Colon (tissue), 2 donors: ENCODE results near the gene KCTD17.
"Not testable (repeated sequence)": the region's sequence is repeated elsewhere in the genome, so short reads cannot be mapped to it uniquely, and the experiment has no call there.

ENCODE experiments used
- FAIRE-seq: peaks from 2 replicates; lab custom pipeline; 2012; peaks lifted over from hg19 to GRCh38; lab: Jason Lieb, UNC
- donor health status: control.
- donor health status: control.

The KCTD17 gene

DNA sequence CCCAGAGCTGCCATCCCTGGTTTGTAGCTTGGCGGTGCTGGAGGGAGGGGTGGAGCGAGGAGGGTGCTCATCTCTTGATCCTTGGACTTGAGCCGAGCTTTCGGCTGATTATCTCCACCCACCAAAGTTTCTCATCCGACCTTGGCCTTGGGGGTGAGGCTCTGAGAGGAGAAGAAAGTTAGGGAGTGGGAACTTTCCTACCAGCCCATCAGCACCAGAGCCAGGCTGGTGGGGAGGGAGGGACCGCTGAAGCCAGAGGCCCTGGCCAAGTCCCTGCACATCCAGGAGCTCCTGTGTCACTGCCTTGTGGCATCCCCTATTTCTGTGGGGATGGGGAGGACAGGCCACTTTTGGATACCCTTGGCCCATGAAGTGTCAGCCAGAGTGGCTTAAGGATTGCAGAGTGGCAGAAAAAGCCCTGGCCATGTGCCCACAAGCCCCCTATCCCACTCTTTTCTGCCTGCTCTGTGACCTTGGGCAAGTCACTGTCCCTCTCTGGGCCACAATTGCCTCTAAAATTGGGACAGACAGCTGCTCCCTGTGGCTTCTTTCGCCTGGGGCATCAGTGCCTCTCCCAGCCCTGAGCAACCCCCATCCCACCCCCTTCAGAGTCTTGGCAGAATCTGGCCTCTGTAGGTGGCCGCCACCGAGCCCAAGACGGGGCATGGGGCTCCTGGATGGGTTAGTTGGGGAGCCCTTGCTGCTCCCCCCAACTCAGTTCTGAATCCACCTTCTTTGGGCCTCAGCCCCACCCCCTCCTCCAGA lies 10.3 kb downstream of the KCTD17 start:
- no peak for FAIRE-seq

DNA sequence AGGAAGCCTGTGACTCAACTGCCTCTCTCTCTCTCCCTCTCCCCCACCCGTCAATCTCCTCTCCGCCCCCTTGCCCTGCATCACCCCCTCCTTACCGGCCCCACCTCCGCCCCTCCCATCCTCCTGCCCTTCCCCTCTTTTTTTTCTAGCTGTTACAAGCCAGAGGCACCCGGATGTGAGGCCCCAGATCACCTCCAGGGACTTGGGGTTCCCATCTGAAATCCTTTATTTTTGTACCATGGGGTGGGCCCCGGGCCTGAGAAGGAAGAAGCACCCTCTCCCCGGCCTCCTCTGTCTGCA lies 10.8 kb downstream of the KCTD17 start:
- FAIRE-seq, result no peak

DNA sequence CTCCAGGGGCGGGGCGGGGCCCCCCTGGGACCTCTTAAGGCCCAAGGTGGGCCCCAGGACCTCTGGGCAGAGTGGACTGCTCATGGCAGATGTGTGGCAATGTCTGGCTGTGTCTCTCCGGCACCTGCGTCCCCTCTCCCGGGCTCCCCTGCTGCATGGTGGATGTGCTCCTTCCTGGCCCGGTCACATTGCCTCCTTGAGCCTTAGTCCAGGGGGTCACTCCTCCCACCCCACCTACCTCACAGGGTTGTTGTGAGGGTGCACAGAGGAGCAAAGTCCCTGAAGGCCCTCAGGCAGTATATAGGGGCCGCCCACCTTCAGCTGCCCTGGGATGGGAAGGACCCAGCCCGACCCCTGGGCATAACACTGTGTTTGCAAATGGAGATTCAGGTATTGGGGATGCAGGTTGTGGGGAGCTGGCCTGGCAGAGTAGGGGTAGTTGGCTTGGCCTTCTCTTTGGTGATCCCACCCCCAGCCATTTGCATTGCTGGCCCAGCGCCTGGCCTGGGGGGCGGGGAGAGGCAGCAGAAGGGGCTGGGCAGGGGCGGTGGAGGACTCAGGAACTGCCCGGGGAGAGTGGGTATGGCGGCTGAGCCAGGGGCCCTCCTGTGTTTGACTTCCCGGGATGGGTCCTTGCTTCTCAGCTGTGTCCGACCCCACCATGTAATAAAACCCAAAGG lies 11.3 kb downstream of the KCTD17 start:
- no peak for FAIRE-seq

DNA sequence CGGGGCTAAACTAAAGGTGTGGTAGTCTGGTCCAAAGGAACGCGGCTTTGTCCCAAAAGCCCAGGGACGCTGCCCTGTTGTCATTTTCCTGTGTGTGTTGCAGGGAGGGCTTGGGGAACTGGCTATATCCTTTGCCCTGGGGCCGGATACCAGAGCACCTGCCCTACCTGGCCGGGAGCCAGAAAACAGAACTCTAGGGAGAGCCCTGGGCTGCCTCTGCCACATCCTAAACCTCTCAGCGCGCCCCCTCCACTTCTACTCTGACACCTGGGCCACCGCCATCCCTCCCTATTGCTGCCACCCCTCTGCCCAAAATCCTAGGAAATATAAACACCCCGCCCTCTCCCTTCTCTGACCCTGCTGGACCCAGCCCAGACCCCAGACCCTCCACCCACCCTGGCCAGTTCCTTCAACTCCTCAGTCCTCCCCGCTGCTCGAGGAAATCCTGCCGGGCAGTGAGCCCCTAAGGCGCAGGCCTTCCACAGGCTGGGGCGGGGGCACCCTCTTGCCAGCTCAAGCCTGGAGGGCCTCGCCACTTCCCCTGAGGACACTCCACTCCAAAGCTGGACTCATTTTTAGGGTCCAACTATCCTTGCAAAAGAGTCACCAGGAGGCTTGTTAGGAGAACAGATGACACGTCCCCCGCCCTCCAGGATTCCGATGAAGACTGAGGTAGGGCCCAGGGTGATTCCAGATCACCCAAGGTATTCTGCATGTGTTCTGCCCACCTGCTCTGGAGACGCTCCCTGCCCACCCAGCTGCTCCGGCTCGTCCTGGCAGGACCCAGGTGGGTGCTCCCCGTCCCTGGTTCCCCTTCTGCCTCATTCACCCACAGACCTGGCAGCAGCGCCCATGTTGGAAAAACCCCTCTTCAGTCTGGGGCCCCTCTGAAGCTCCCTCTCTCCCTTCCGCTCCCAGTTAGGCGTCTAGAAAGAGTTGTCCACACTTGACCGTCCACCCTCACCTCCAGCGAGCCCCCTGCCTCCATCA lies 12.2 kb downstream of the KCTD17 start:
- FAIRE-seq, result no peak

DNA sequence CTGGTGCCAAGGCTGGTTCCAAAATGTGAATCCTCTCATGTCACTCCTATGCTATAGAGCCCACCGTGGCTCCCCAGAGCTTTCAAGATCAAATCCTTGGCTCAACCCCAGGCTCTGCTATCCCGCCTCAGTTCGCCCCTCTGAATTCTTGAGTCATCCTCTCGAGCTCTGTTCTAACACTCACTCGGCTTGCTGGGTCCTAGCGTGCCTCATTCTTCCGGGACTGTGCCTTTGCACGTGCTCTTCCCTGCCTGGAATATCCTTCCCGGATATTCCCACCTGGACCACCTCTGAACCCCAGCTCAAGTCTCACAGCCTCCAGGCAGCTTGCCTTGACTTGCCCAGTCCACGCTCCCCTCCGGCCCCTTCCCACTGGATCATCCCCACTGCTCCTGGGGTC lies 13.0 kb downstream of the KCTD17 start:
- no peak for FAIRE-seq

DNA sequence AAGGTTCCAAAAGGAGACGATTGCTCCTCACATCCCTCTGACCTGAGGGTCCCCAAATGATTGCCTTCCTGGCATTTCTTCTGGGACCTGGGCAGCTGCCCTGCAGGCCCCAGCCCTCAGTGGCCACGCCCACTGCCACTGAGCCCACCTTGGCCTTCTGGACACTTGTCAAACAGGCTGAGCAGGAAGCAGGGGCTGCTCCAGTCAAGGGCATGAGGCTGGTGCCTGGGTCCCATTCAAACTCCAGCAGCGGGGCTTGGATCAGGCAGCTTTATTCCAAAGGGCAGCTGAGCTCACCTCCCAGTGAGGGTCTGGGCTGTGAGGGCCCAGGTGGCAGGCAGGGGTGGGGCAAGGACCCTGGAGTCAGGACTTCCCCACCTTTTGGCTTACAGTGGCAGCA lies 13.6 kb downstream of the KCTD17 start:
- FAIRE-seq, result no peak

DNA sequence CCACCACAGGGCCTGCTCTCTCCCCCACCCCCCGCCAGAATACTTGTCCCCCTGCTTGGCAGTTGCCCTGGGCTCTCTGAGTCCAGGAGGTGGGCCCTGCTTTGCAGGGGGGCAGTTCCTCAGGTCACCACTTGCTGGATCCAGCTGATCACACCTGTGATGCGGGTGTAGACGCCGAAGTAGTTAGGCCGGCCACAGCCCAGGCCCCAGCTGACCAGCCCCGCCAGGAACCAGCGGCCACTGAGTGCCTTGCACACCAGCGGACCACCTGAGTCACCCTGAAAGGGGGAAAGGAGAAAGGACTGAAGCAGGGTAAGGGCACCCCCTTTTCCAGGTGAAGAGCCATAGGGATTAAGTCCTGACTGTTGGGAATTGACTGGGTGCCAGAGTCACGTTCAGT lies 14.4 kb downstream of the KCTD17 start:
- FAIRE-seq, result no peak

DNA sequence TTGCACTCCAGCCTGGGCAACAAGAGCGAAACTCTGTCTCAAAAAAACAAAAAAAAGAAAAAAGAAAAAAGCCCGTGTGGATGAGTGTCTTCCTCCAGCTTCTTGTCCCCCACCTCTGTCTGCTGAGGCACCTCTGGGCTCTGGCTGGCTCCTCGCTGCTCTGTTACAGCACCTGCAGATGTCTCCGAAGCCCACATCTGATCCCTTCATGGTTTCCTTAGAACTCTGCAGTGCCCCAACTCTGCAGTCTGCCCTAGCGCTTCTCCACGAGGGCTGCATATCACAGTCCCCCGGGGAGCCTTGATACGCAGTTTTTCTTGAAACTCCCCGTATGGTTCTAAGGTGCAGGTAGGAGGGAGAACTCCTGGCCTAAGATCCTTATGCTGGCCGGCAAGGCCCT lies 15.9 kb downstream of the KCTD17 start:
- FAIRE-seq, result no peak

DNA sequence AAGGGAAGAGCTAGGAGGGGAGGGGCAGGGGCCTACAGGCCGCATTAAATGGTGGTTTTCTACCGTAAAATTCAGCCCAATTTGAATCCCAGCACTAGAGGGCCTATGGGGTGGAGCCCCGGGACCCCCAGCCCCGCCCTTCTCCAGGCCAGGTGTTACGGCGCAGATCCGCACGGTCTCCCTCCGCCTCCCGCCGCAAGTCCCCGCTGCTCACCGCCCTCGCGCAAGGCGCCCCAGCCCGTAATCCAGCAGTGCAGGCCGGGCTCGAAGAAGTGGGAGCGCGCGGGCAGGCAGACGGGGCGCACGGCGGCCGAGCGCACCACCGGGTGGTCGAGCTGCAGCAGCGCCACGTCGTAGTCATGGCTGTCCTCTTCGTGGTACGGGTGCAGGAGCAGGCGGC lies 17.3 kb downstream of the KCTD17 start:
- no peak for FAIRE-seq

DNA sequence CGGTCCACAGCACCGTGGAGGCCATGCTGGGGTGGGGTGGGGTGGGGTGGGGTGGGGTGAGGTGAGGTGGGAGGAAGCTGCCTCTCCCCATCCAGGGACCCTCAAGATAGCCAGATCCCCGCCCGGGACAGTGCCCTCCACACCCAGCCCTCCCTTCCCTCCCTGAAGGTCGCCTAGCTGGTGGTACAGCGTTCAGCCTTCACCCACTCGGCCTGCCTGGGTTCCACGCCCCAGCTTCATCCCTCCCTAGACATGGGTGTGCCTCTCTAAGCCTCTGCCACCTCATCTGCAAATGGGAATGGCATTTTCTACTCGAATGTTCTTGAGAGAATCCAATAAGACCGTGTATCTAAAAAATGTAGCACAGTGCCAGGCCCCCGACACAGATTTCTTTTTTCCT lies 17.8 kb downstream of the KCTD17 start:
- no peak for FAIRE-seq

DNA sequence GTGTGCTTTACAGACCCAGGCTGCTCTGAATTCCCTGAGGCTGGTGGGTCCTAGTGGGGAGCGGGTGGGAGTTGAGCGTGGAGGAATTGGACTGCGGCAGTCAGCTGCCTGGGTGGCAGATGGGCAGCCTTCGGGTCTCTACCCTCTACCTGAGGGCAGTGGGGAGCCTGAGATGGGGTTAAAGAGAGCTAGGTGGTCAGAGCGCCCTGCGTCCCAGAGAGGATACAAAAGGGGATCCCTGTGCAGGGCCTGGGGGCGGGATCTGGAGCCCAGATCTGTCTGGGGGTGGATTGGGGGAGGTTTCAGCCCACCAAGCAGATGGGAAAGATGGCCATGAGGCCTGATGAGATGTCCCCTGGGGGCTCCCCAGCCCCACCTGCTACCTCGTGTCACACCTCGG lies 18.2 kb downstream of the KCTD17 start:
- FAIRE-seq, result no peak

DNA sequence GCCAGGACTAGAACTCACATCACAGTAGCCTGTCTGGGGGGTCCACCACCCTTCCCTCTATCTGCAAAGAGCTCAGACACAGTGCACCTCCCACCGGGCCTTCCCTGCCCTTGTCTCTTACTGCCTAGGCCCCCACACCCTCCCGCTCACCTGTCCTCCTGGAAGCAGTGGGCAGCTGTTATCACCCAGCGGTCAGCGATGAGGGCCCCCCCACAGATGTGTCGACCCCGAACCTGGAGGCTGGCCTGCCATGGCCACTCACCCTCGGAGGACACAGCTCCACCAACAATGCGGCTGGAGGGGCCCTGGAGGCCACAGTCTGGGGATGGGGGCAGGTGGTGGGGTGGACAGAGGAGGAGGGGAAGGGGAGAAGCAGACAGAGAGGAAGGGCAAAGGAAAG lies 18.8 kb downstream of the KCTD17 start:
- no peak for FAIRE-seq

DNA sequence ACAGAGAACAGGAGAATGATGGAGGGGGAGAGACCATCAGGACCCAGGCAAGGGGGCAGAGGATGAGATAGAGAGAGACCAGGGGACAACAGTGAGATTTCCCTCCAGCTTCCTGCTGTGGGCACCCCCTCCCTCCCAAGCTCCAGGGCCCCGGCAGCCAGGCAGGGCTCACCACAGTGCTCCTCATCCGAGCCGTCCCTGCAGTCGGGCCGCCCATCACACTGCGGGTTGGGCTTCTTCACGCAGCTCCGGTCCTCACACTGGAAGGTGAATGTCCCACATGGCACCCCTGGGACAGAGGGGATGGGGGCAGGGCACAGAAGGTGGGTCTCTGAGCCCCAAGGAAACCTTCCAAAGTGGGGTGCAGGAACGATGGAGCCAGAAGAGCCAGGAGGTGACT lies 19.2 kb downstream of the KCTD17 start:
- no peak for FAIRE-seq

DNA sequence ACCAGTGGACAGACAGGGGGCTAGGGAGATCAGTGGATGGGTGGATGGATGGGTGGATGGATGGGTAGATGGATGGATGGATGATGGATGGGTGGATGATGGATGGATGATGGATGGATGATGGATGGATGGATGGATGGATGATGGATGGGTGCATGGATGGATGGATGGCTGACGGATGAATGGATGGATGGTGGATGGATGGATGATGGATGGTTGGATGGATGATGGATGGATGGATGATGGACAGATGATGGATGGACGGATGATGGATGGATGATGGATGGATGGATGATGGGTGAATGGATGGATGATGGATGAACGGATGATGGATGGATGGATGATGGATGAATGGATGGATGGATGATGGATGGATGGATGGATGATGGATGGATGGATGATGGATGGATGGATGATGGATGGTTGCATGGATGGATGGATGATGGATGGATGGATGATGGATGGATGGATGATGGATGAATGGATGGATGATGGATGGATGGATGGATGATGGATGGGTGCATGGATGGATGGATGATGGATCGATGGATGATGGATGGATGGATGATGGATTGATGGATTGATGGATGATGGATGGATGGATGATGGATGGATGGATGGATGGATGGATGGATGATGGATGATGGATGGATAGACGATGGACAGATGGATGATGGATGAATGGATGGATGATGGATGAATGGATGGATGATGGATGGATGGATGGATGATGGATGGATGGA lies 20.5 kb downstream of the KCTD17 start:
- FAIRE-seq, result not testable (repeated sequence)

DNA sequence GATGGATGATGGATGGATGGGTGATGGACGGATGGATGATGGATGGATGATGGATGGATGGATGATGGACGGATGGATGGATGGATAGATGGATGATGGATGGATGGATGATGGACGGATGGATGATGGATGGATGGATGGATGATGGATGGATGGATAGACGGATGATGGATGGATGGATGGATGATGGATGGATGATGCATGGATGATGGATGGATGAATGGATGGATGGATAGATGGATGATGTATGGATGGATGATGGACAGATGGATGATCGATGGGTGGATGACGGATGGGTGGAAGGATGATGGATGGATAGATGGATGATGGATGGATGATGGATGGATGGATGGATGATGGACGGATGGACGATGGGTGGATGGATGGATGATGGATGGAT lies 21.1 kb downstream of the KCTD17 start:
- no peak for FAIRE-seq

DNA sequence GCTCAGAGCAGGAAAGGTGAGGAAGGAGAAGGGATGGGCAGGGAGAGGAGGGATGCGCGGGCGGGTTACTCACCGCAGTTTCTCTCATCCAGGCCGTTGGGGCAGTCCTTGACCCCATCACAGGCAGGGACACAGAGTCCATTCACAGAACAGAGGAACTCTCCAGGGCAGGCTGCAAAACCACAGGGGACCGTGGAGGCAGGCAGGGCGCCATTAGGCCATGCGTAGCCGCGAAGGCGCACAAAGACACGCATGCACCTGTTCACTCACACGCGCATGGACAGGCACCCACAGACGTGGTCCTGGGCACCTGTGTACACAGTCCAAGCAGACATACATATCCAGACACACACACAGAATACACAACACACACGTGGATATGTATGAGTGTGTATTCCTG lies 23.0 kb downstream of the KCTD17 start:
- FAIRE-seq, result no peak

DNA sequence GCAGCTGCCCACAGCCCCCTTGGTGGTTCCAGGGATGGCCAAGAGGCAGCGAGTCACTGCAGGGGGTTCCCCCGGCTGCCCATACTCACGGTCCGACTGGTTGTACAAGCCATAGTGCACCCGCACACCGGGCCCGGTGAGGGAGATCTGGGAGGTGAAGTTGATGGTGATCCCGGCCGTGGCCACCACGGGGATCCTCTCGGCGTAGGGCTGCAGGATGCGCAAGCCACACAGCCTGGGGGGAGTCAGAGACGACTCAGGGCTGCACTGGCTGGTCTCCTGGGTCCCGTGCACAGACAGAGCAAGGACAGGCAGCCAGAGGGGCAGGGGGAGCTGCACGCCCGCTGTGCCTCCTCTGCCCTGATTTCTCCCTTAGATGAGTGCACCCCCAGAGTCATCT lies 23.5 kb downstream of the KCTD17 start:
- no peak for FAIRE-seq

DNA sequence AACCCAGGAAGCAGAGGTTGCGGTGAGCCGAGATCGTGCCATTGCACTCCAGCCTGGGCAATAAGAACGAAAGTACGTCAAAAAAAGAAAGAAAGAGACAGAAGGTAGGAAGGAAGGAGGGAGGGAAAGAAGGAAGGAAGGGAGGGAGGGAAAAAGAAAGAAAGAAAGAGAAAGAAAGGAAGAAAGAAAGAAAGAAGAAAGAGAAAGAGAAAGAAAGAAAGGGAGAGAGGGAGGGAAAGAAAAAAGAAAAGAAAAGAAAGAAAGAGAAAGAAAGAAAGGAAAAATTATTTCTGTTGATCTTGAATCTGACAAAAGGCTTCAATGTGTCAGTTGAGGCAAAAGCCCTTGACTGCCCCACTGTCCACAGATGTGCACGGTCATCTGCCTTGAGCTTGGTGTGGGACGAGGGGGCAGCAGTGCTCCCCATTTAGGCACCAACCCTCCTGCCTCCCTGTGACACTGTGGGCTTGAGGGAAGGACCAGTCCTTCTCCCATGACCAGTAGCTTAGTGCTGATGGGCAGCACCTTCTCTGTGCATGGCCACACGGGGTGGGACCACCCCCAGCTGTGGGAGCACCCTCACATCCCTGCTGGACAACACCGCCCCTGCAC lies 24.4 kb downstream of the KCTD17 start:
- FAIRE-seq, result no peak

DNA sequence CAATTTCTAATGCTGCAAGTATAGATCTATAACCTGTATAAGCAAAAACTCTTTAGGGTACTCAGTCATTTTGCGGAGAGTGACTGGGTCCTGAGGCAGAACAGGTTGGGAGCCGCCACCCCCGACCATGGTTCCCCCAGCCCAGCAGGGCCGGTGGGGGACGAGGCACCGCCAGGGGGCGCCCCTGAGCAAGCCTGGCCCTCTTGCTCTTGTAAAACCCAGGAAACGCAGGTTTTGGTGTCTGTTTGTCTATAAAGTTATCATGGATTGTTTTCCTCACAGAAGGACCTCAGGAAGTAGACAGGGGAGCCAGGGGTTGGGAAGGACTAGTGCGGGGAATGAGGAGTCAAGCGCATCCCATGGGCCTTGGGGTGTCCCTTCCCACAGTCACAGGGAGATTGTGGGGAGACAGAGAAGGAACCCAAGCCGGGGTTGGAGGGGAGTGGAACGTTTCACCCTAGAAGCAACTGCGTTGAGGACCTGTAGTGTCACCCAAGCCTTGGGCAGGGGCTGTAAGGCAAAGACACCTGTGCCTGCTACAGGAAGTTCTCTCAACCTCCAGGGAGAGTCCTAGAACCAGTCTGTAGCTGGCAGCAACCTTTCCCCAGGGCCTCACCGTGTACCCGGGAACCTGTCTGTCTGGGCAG lies 26.4 kb downstream of the KCTD17 start:
- no peak for FAIRE-seq

DNA sequence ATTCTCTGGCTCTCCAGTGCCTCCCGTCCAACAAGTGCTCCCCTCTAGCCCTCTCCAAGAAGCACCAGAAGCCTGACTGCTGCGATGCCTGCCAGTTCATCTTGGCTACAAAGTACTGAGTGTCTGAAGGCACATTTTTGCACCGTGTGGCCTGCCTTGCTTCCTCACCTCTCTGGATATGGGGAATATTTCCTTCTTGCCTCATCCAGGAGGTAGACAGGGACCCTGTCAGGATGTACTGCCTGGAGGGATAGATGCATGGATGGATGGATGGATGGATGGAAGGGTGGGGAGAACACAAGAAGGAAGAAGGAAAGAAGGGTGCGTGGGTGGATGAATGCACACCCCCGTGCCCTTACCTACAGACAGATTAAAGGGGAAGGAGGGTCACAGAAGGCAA lies 27.6 kb downstream of the KCTD17 start:
- FAIRE-seq, result no peak

DNA sequence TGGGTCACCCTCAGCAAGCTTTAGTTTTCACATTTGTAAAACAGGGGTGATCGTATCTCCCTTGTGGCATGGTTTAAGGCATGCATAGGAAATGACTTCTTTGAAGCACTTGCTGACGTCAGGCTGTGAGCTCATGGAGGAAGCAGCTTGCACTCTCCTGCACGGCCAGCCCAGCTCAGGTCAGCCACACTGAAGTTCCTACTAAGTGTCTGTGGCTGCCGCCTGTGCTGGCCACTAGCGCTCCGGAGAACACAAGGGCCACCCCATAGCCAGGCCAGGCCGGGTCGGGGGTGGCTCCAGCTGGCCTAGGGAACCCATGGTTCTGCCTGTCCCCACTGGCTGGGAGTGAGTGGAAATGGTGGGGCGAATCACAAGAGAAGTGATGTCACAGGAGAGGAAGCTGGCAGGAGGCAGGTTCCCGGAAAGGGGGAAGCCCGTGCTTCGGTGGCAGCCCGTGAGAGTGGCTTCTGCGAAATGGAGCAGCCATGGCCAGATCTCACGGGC lies 28.2 kb downstream of the KCTD17 start:
- no peak for FAIRE-seq
